BE2C (cell line): ENCODE results near the gene KLHL22.
"Not testable (repeated sequence)": the region's sequence is repeated elsewhere in the genome, so short reads cannot be mapped to it uniquely, and the experiment has no call there.

Source experiments
- DNase-seq: peaks from one replicate; pipeline ENCODE4 v3.0.0-alpha.2; 2020
- H3K27me3 ChIP-seq: fragments of 250-450 bp; sonication (Bioruptor Pico); 2 replicates; pipeline ENCODE4 v1.5.1; 2020; ENCODE audit warnings: mild to moderate bottlenecking
- H3K36me3 ChIP-seq: fragments of 250-450 bp; sonication (Bioruptor Pico); 2 replicates; pipeline ENCODE4 v1.5.1; 2020; ENCODE audit warnings: mild to moderate bottlenecking
- H3K4me1 ChIP-seq: fragments of 250-450 bp; sonication (Bioruptor Pico); 2 replicates; pipeline ENCODE4 v1.5.1; 2020
- H3K4me3 ChIP-seq: 2 replicates; pipeline ENCODE4 v1.5.1; 2011; ENCODE audit warnings: low read depth, low read length
- H3K9me3 ChIP-seq: fragments of 250-450 bp; sonication (Bioruptor Pico); 2 replicates; pipeline ENCODE4 v1.5.1; 2020
- CTCF ChIP-seq: IDR thresholded peaks from 2 replicates; pipeline ENCODE4 v1.5.1; 2012; ENCODE audit warnings: mild to moderate bottlenecking, low read depth, low read length

KLHL22 gene

GRCh38 chr22:20511578-20512229 is 16.1 kb upstream of the KLHL22 start:
- Histone ChIP-seq H3K9me3 (no peaks in the 10 kb centered on the region), H3K4me1 (peaks cover 2% of the 10 kb centered on the region), H3K4me3 (no peak overlapping the region), H3K27me3 (no peaks in the 10 kb centered on the region), H3K36me3 (peaks cover 9% of the 10 kb centered on the region)
- TF ChIP-seq CTCF = no peak
- DNase-seq = no peak

- H3K27me3 ChIP-seq = no peaks in the 10 kb centered on the region
- no peak for DNase-seq
- no peak for TF ChIP-seq CTCF
- H3K4me1 ChIP-seq = peaks cover 4% of the 10 kb centered on the region
- H3K36me3 ChIP-seq = peaks cover 9% of the 10 kb centered on the region
- no peaks in the 10 kb centered on the region for H3K9me3 ChIP-seq
- no peak overlapping the region for H3K4me3 ChIP-seq
Observed at GRCh38 chr22:20510811-20511577, 15.4 kb upstream of the KLHL22 start.

GRCh38 chr22:20509344-20510047 is 13.9 kb upstream of the KLHL22 start:
- Histone ChIP-seq H3K4me1 (peaks cover 5% of the 10 kb centered on the region), H3K36me3 (peaks cover 9% of the 10 kb centered on the region), H3K4me3 (peak overlapping the region; percentile 100), H3K9me3 (no peaks in the 10 kb centered on the region), H3K27me3 (no peaks in the 10 kb centered on the region)
- DNase-seq = no peak
- no peak for TF ChIP-seq CTCF

GRCh38 chr22:20508815-20509271 is 13.2 kb upstream of the KLHL22 start:
- Histone ChIP-seq H3K36me3 (peaks cover 6% of the 10 kb centered on the region), H3K9me3 (no peaks in the 10 kb centered on the region), H3K27me3 (no peaks in the 10 kb centered on the region), H3K4me3 (peak overlapping the region; percentile 100), H3K4me1 (peaks cover 12% of the 10 kb centered on the region)
- DNase-seq = no peak
- no peak for TF ChIP-seq CTCF

- DNase-seq, H3K36me3 ChIP-seq, H3K27me3 ChIP-seq, H3K9me3 ChIP-seq: not testable (repeated sequence)
- Histone ChIP-seq H3K4me1 (peaks cover 12% of the 10 kb centered on the region), H3K4me3 (peak overlapping the region; percentile 100)
Observed at GRCh38 chr22:20508067-20508755, 12.6 kb upstream of the KLHL22 start.

GRCh38 chr22:20507253-20508066 is 11.9 kb upstream of the KLHL22 start, which contains the start of gene MED15:
Gene MED15 (plus strand): TSS chr22:20507610. CDS start chr22:20507679, 69 bp downstream.
- peaks cover 12% of the 10 kb centered on the region for H3K4me1 ChIP-seq
- H3K4me3 ChIP-seq = peak within 1 kb of the TSS; percentile 100
- TF ChIP-seq CTCF = no peak
- H3K36me3 ChIP-seq = peaks cover 2% of the 10 kb centered on the region; the same call in 1 of the 2 replicates
- H3K9me3 ChIP-seq = no peaks in the 10 kb centered on the region
- no peaks in the 10 kb centered on the region for H3K27me3 ChIP-seq
- peak; percentile 95 for DNase-seq
